SJSA1 (cell line): ENCODE data around the gene BOD1. TPM values are rescaled to one million over a fixed set of nuclear protein-coding genes. Genes with fewer than 3 reads are reported as not detected.
"Not testable (repeated sequence)": the region's sequence is repeated elsewhere in the genome, so short reads cannot be mapped to it uniquely, and the experiment has no call there.

ENCODE experiments used
- DNase-seq, 2 experiments: peaks; one replicate each; pipeline ENCODE4 v3.0.0-alpha.2; 2015 to 2020; ENCODE audit warnings: low spot score in 2 of 2, low read depth in 1 of 2
- H3K27ac ChIP-seq: fragments of 250-450 bp; sonication (Bioruptor Pico); 2 replicates; pipeline ENCODE4 v1.5.1; 2020; ENCODE audit warnings: mild to moderate bottlenecking, moderate library complexity
- H3K27me3 ChIP-seq: fragments of 250-450 bp; sonication (Bioruptor Pico); replicated peaks from 2 replicates; pipeline ENCODE4 v1.5.1; 2020; ENCODE audit warnings: mild to moderate bottlenecking, moderate library complexity
- H3K36me3 ChIP-seq: fragments of 250-450 bp; sonication (Bioruptor Pico); 2 replicates; pipeline ENCODE4 v1.5.1; 2020; ENCODE audit warnings: mild to moderate bottlenecking
- H3K4me1 ChIP-seq: fragments of 250-450 bp; sonication (Bioruptor Pico); replicated peaks from 2 replicates; pipeline ENCODE4 v1.6.1; 2021; ENCODE audit warnings: mild to moderate bottlenecking
- H3K4me3 ChIP-seq: fragments of 250-450 bp; sonication (Bioruptor Pico); 2 replicates; pipeline ENCODE4 v1.5.1; 2020; ENCODE audit warnings: mild to moderate bottlenecking
- H3K9me3 ChIP-seq: fragments of 250-450 bp; sonication (Bioruptor Pico); replicated peaks from 2 replicates; pipeline ENCODE4 v1.5.1; 2020; ENCODE audit warnings: mild to moderate bottlenecking
- total RNA-seq: library from RNA; depleted of rRNA; stranded (reverse); fragments of >200 nt; shearing (Covaris generic); gene quantifications from 2 replicates; pipeline ENCODE4 v1.2.3, GENCODE V29; 2014

BOD1 gene
- total RNA-seq, 1 experiment from 2014 or later, result 128 TPM

- peaks cover 22% of the 10 kb centered on the region for H3K4me1 ChIP-seq
- no peak overlapping the region for H3K27ac ChIP-seq
- no peak for DNase-seq
- H3K4me3 ChIP-seq, result no peak overlapping the region
- no peaks in the 10 kb centered on the region for H3K27me3 ChIP-seq
- H3K36me3 ChIP-seq, result no peaks in the 10 kb centered on the region
- peaks cover 18% of the 10 kb centered on the region for H3K9me3 ChIP-seq
These were observed 25.9 kb downstream of the BOD1 start for GRCh38 chr5:173590436-173591055.

DNA sequence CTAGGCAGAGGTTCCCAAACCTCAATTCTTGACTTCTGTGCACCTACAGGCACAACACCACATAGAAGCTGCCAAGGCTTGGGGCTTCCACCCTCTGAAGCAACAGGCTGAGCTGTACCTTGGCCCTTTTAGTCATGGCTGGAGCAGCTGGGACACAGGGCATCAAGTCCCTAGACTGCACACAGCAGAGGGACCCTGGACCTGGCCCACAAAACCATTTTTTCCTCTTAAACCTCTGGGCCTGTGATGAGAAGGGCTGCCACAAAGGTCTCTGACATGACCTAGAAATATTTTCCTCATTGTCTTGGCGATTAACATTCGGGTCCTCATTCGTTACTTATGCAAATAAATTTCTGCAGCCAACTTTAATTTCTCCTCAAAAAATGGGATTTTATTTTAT is 30.3 kb downstream of the BOD1 start:
- not testable (repeated sequence) for H3K4me3 ChIP-seq, H3K27ac ChIP-seq, H3K36me3 ChIP-seq, H3K27me3 ChIP-seq, DNase-seq, H3K9me3 ChIP-seq, H3K4me1 ChIP-seq

DNA sequence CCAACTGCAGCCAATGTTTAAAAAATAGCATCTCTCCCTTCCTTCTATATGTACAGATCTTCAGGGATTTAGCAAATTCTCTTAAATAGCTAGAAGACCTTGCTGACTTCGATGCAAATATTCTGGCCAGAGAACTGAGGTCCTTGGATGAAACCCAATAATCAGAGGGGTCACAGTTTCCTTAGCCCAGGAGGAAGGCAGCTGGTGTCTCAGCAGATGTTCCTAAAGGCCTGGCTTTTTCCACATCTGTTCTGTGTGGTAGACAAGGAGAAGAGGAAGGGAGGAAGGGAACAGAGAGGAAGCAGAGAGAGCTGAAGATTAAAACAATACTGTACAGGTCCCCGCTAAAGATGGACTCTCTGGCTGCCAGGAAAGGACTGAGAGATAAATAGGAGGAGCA is 33.1 kb downstream of the BOD1 start:
- H3K4me1 ChIP-seq, result peaks cover 4% of the 10 kb centered on the region; the same call in 1 of the 2 replicates
- no peaks in the 10 kb centered on the region for H3K36me3 ChIP-seq
- H3K27me3 ChIP-seq, result no peaks in the 10 kb centered on the region
- no peak overlapping the region for H3K4me3 ChIP-seq
- no peak overlapping the region for H3K27ac ChIP-seq
- no peak for DNase-seq
- peaks cover 16% of the 10 kb centered on the region for H3K9me3 ChIP-seq

DNA sequence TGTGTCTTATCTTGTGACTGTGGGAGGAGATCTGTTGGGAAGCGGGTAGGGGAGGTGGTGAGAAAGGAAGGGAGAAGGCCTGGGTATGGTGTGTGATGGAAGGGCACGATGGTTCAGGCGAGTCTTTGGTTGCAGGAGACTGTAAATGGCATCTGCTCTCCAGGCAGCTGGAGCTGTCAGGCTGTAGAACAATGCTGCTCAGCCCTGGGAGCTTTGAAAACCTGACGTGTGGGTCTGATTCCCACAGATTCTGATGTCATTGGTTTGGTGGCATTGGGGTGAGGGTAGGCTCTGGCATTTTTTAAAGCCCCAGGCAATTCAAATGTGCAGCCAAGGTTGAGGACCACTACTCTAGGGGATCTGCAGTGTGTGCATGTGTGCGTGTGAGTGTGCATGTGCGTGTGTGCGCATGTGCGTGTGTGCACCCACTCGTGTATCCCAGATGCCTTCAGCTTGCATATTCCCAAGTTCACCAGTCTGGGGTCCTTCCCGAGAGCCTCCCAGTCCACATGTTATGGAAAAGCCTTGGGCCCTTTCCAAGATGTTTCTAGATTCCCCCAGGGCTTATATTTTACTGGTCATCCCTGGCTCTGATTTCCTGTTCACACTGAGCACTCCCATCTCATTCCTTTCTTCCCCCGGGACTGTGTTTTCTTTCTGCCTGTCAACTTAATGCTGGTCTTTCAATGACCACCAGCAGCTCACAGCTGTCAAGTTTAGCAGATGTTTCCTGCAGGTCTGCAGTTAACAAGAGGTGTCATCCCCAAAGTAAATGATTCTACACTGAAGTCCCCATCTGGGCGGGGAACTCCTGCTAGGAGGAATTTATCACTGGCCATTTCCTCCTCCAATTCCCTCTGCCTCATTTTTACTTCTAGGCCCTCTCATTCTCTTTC is 34.0 kb downstream of the BOD1 start:
- Histone ChIP-seq H3K4me1 (peaks cover 4% of the 10 kb centered on the region; the same call in 1 of the 2 replicates), H3K27ac (no peak overlapping the region), H3K36me3 (no peaks in the 10 kb centered on the region), H3K9me3 (peaks cover 16% of the 10 kb centered on the region), H3K4me3 (no peak overlapping the region), H3K27me3 (no peaks in the 10 kb centered on the region)
- no peak for DNase-seq

DNA sequence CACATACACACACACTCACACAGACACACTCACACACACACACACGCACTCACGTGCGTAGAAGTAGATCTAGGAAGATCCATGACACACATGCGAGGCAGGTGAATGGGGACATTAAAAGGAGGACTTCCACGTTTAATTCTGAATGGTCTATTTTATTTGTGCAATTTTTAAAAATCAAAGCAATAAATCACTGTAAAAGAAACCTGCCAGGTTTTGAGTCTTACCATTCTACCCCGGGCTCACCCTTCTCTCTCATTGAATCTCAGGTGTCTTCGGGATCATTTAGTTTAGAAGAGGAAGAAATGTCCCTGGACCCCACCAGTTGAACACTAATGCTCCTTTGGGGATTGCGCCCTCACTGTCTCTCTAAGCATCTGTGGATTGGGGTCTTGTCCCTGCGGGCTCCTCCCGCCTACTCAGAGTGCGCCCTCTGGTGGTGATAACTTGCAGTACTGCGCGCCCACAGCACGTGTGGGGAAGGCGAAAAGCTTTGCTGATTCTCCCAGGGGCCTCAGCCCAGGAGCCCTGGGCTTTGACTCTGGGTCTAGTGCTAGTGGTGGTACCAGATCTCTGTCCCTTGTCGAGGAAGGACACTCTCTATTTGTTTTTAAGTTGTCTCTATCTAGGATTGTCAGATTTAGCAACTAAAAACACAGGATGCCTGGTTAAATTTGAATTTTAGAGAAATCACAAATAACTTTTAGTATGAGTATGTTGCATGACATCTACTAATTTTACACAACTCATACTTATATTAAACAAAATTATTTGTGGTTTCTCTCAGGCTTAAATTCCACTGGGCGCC is 34.8 kb downstream of the BOD1 start:
- Histone ChIP-seq H3K27ac (no peak overlapping the region), H3K27me3 (no peaks in the 10 kb centered on the region)
- DNase-seq, result no peak

GRCh38 chr5:173578947-173579615 is 37.4 kb downstream of the BOD1 start:
- DNase-seq, result no peak
- H3K4me3 ChIP-seq, result no peak overlapping the region
- H3K27me3 ChIP-seq, result no peaks in the 10 kb centered on the region

More for the DNA sequence above, 34.8 kb downstream of the BOD1 start:
- no peaks in the 10 kb centered on the region for H3K36me3 ChIP-seq
- peaks cover 13% of the 10 kb centered on the region for H3K9me3 ChIP-seq
- no peak overlapping the region for H3K4me3 ChIP-seq
- H3K4me1 ChIP-seq, result peaks cover 4% of the 10 kb centered on the region; the same call in 1 of the 2 replicates

DNA sequence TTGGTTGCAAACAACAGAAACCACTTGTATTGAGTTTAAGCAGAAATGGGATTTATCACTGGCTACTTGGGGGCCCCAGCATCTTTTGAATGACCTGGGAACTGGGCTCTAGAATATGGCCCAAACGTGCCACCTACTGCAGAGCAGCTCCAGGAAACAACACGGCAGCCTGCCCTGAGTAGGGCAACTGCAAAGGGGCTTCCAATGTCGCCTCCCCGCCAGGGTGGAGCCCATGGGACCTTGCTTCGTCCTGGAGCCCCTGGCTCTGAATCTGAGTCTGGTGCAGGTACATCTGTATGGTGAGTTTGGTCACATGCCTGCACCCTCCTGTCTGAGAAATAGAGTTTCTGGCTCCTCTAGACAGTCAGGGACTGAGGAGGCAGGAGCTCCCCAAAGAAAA is 38.6 kb downstream of the BOD1 start:
- peaks cover 10% of the 10 kb centered on the region for H3K9me3 ChIP-seq
- H3K36me3 ChIP-seq, result no peaks in the 10 kb centered on the region
- no peak for DNase-seq
- H3K4me1 ChIP-seq, result peaks cover 7% of the 10 kb centered on the region
- H3K4me3 ChIP-seq, result no peak overlapping the region
- H3K27ac ChIP-seq, result no peak overlapping the region
- no peaks in the 10 kb centered on the region for H3K27me3 ChIP-seq

More at GRCh38 chr5:173578947-173579615, 37.4 kb downstream of the BOD1 start:
- peaks cover 10% of the 10 kb centered on the region for H3K9me3 ChIP-seq
- H3K27ac ChIP-seq, result no peak overlapping the region
- H3K4me1 ChIP-seq, result peaks cover 4% of the 10 kb centered on the region; the same call in 1 of the 2 replicates
- H3K36me3 ChIP-seq, result no peaks in the 10 kb centered on the region

DNA sequence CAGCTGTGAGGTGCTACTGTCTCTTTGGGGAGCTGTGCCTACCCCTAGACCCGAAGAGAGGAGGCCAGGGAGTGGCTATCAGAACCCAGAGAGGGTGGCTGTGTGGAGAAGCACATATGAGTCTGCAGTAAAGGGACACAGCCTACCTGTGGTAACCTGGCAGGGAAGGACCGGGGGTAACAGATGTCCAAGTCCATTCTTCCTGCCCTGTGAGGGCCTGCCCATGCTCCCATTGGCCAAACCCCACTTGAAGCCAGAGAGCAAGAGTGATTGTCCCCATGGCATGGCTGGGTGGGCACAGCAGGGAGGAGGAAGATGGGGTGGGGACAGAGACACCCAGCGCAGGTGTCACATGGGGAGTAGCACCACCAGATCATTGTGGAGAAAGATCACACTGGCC is 39.3 kb downstream of the BOD1 start:
- Histone ChIP-seq H3K4me3 (no peak overlapping the region), H3K9me3 (peaks cover 10% of the 10 kb centered on the region), H3K36me3 (no peaks in the 10 kb centered on the region), H3K4me1 (peaks cover 4% of the 10 kb centered on the region), H3K27ac (no peak overlapping the region), H3K27me3 (no peaks in the 10 kb centered on the region)
- DNase-seq, result no peak

GRCh38 chr5:173575985-173576384 is 40.5 kb downstream of the BOD1 start:
- H3K27me3 ChIP-seq, result no peaks in the 10 kb centered on the region
- peaks cover 10% of the 10 kb centered on the region for H3K9me3 ChIP-seq
- H3K4me3 ChIP-seq, result no peak overlapping the region
- DNase-seq, result no peak
- peaks cover 4% of the 10 kb centered on the region for H3K4me1 ChIP-seq
- no peaks in the 10 kb centered on the region for H3K36me3 ChIP-seq
- H3K27ac ChIP-seq, result no peak overlapping the region

DNA sequence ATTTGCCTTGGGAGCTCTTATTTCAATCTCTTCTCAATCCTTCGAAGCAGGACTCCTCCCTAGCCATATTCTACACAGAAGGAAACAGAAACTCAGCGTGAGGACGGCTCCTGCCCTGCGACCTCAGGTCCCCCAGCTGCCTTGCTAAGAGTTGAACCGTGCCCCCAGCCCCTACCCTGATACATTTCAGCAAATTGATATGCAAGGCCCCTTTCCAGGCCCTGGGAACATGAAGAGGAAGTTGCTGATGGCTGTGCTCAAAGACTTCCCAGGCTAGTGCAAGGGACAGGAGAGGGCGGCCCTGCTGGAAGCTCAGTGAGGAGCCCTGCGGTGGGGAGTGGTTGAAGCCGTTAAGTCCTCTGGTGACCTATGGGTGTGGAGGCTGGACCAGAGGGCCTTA is 41.5 kb downstream of the BOD1 start:
- Histone ChIP-seq H3K27me3 (no peaks in the 10 kb centered on the region), H3K9me3 (peaks cover 10% of the 10 kb centered on the region), H3K4me1 (peaks cover 4% of the 10 kb centered on the region), H3K36me3 (no peaks in the 10 kb centered on the region), H3K27ac (no peak overlapping the region), H3K4me3 (no peak overlapping the region)
- no peak for DNase-seq

GRCh38 chr5:173573126-173573960 is 43.1 kb downstream of the BOD1 start:
- no peaks in the 10 kb centered on the region for H3K9me3 ChIP-seq
- no peaks in the 10 kb centered on the region for H3K27me3 ChIP-seq
- DNase-seq, result peak; percentile 79
- H3K36me3 ChIP-seq, result no peaks in the 10 kb centered on the region
- H3K4me1 ChIP-seq, result peaks cover 4% of the 10 kb centered on the region
- H3K27ac ChIP-seq, result no peak overlapping the region
- no peak overlapping the region for H3K4me3 ChIP-seq

DNA sequence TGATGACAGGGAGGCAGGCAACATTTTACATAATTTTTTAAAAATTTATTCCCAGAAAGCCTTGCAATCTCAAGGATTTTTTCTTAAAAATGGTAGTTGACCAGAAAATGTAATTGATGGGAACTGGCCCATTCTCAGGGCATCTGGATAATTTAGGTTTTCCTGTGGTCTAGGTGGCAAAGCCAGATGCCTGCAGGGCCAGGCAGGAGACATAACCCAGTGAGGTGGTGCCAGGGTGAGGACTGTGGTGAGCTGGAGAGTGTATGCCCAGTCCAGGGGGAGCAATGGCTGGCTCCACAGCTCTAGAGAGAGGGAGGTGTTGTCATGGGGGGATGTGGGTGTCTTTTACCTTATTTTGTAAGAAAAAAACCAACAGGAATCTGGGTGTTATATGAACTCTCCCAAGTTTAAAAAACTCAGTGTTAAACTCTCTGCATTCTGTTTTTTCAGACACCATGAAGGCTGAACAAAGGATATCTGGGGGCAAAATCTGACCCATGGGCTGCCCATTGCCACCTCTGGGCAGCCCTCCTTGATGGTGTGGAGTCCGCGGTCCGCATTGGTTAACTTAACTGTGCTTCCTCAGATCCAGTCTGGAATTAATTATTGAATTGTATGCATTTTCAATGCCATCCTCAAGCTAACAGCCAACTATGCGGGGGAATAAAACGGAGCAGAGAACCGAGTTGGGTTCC is 43.9 kb downstream of the BOD1 start:
- H3K36me3 ChIP-seq, result no peaks in the 10 kb centered on the region
- H3K4me1 ChIP-seq, result peaks cover 6% of the 10 kb centered on the region
- DNase-seq, result no peak
- H3K4me3 ChIP-seq, result no peak overlapping the region
- H3K27ac ChIP-seq, result no peak overlapping the region
- H3K9me3 ChIP-seq, result no peaks in the 10 kb centered on the region
- no peaks in the 10 kb centered on the region for H3K27me3 ChIP-seq
